Keratinocyte (primary cell): ENCODE data around the gene ASIC1. TPM values are rescaled to one million over a fixed set of nuclear protein-coding genes. Genes with fewer than 3 reads are reported as not detected.

Experiments
- DNase-seq: peaks from one replicate; pipeline ENCODE4 v3.0.0-alpha.2; 2011; ENCODE audit warnings: low read depth, missing footprints, low spot score
- FAIRE-seq: peaks from 2 replicates; lab custom pipeline; 2011; peaks lifted over from hg19 to GRCh38; lab: Jason Lieb, UNC
- H2AFZ ChIP-seq: 2 replicates; pipeline ENCODE4 v1.6.0; 2012; ENCODE audit warnings: low read length, control low read depth, inconsistent platforms; ENCODE audit not compliant: control insufficient read depth
- H3K27ac ChIP-seq: 2 replicates; pipeline ENCODE4 v1.5.1; 2011; ENCODE audit warnings: low read length; ENCODE audit not compliant: control insufficient read depth, insufficient read depth
- H3K27me3 ChIP-seq: 3 replicates; pipeline ENCODE4 v1.6.0; 2011; ENCODE audit warnings: low read length; ENCODE audit not compliant: control insufficient read depth, insufficient read depth; ENCODE audit errors: extremely low read depth
- H3K36me3 ChIP-seq, 2 experiments: 2 replicates in 1 of 2; 3 replicates in 1 of 2; pipeline ENCODE4 v1.5.1; 2011; ENCODE audit warnings: low read length in 2 of 2, mild to moderate bottlenecking in 1 of 2; ENCODE audit not compliant: control insufficient read depth in 2 of 2, insufficient read depth in 2 of 2; ENCODE audit errors: extremely low read depth in 1 of 2
- H3K4me1 ChIP-seq: 3 replicates; pipeline ENCODE4 v1.5.1; 2011; ENCODE audit warnings: low read length; ENCODE audit not compliant: control insufficient read depth, insufficient read depth; ENCODE audit errors: extremely low read depth
- H3K4me2 ChIP-seq: 3 replicates; pipeline ENCODE4 v1.6.0; 2011; ENCODE audit warnings: low read depth, low read length; ENCODE audit not compliant: control insufficient read depth, insufficient read depth; ENCODE audit errors: extremely low read depth
- H3K4me3 ChIP-seq, 3 experiments: fragments of 200-600 bp in 1 of 3; sonication (generic) in 1 of 3; 2 replicates in 2 of 3; 3 replicates in 1 of 3; pipeline ENCODE4 v1.5.1; 2011 to 2016; ENCODE audit warnings: low read length in 3 of 3, mild to moderate bottlenecking in 3 of 3, control low read depth in 2 of 3, inconsistent platforms in 1 of 3, low read depth in 1 of 3, mixed read lengths in 1 of 3, mixed run types in 1 of 3, moderate library complexity in 1 of 3; ENCODE audit not compliant: control insufficient read depth in 2 of 3, insufficient read depth in 2 of 3; ENCODE audit errors: extremely low read depth in 1 of 3
- H3K79me2 ChIP-seq: 2 replicates; pipeline ENCODE4 v1.6.0; 2012; ENCODE audit warnings: low read length; ENCODE audit not compliant: control insufficient read depth, insufficient read depth
- H3K9ac ChIP-seq: 3 replicates; pipeline ENCODE4 v1.6.0; 2011; ENCODE audit warnings: low read length; ENCODE audit not compliant: control insufficient read depth, insufficient read depth; ENCODE audit errors: extremely low read depth
- H3K9me1 ChIP-seq: 3 replicates; pipeline ENCODE4 v1.6.0; 2011; ENCODE audit warnings: low read length; ENCODE audit not compliant: control insufficient read depth, insufficient read depth; ENCODE audit errors: extremely low read depth
- H3K9me3 ChIP-seq: 2 replicates; pipeline ENCODE4 v1.5.1; 2012; ENCODE audit warnings: low read depth, low read length; ENCODE audit not compliant: control insufficient read depth
- H4K20me1 ChIP-seq: 3 replicates; pipeline ENCODE4 v1.6.0; 2011; ENCODE audit warnings: low read length; ENCODE audit not compliant: control insufficient read depth, insufficient read depth; ENCODE audit errors: extremely low read depth
- CTCF ChIP-seq, 3 experiments: IDR thresholded peaks in 1 of 3; conservative IDR thresholded peaks in 1 of 3; optimal IDR thresholded peaks in 1 of 3; 2 replicates in 2 of 3; 3 replicates in 1 of 3; pipeline versions ENCODE3 to v1.5.1; 2011; ENCODE audit warnings: low read length in 3 of 3, mild to moderate bottlenecking in 3 of 3, moderate library complexity in 2 of 3, control low read depth in 1 of 3, inconsistent platforms in 1 of 3; ENCODE audit not compliant: insufficient read depth in 2 of 3; ENCODE audit errors: extremely low read depth in 1 of 3
- EZH2 ChIP-seq: IDR thresholded peaks from one replicate; pipeline ENCODE4 v1.6.1; 2012; ENCODE audit warnings: inconsistent platforms, mild to moderate bottlenecking, low read length, moderate library complexity
- dilution Hi-C: fragments of 300-500 bp; cut with MboI; formaldehyde crosslinking; loops from one replicate; pipeline ENCODE4 v1.7.0; 2020; ENCODE audit warnings: low sequenced_read_pairs; ENCODE audit not compliant: extremely low pct_ligation_motif_present
- polyA plus RNA-seq, 5 experiments: library from polyadenylated mRNA; depleted of rRNA in 3 of 5; stranded (reverse) in 3 of 5; stranded (forward) in 1 of 5; unstranded in 1 of 5; fragments of >200 nt; gene quantifications; 1 replicate in 1 of 5; 2 replicates in 3 of 5; 3 replicates in 1 of 5; pipeline versions ENCODE4 v1.2.1 to v1.2.3, GENCODE V29; 2011 to 2012; ENCODE audit warnings: missing spikeins in 2 of 5, low read depth in 1 of 5, low replicate concordance in 1 of 5

The ASIC1 gene
- polyA plus RNA-seq, 1 donor (not counting 4 experiments of a cell fraction or from before 2014, with no cell fraction given): 5.7 TPM

GRCh38 chr12:50051101-50051806, 6.1 kb upstream of the ASIC1 start:
- Histone ChIP-seq H3K27ac (no peak overlapping the region), H3K4me1 (no peaks in the 10 kb centered on the region), H3K4me3 (no peak overlapping the region), H3K79me2 (no peaks in the 10 kb centered on the region), H3K4me2 (no peak overlapping the region), H3K9me3 (no peaks in the 10 kb centered on the region), H3K9me1 (no peaks in the 10 kb centered on the region), H3K36me3 (no peaks in the 10 kb centered on the region), H4K20me1 (no peaks in the 10 kb centered on the region), H2AFZ (no peak overlapping the region), H3K9ac (no peak overlapping the region), H3K27me3 (peaks cover 16% of the 10 kb centered on the region)
- dilution Hi-C loops: loop anchor here (25.0 kb wide), 1 partner anchor 189 kb away; no protein-coding TSS in a partner anchor
- DNase-seq: no peak
- TF ChIP-seq CTCF (optimal IDR thresholded peaks at IDR 0.05 in 1 of 3, IDR thresholded peaks at IDR 0.05 in 1 of 3, conservative IDR thresholded peaks at IDR 0.05 in 1 of 3; ENCODE audit: extremely low read depth in 1 of 3, insufficient read depth in 2 of 3, low read length in 3 of 3) (no peak), EZH2 (no peak)
- no peak for FAIRE-seq

DNA sequence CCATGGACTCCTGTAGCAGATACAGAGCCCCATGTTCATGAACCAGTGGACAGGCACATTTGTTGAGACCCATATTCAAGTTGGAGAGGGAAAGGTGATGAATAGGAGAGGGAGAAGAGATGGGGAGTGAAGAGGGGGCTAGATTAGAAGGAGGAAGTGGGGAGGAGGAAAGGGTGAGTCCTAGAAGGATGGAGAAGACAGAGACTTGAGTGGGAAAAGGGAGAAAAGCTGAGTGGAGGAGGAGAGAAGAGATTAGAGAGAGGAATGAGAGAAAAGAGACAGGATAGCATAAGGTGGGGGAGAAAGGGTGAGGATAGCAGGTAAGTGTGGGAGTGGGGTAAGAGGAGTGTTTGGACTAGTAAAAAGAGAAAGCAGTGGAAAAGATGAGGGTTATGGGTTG, 4.9 kb upstream of the ASIC1 start:
- Histone ChIP-seq H3K9me3 (no peaks in the 10 kb centered on the region), H3K36me3 (no peaks in the 10 kb centered on the region), H2AFZ (no peak overlapping the region), H3K9me1 (no peaks in the 10 kb centered on the region), H4K20me1 (no peaks in the 10 kb centered on the region), H3K9ac (no peak overlapping the region), H3K27me3 (peaks cover 22% of the 10 kb centered on the region), H3K4me1 (peaks cover 5% of the 10 kb centered on the region), H3K4me2 (no peak overlapping the region), H3K79me2 (no peaks in the 10 kb centered on the region), H3K27ac (no peak overlapping the region), H3K4me3 (no peak overlapping the region)
- no peak for FAIRE-seq
- TF ChIP-seq CTCF (optimal IDR thresholded peaks at IDR 0.05 in 1 of 3, IDR thresholded peaks at IDR 0.05 in 1 of 3, conservative IDR thresholded peaks at IDR 0.05 in 1 of 3; ENCODE audit: extremely low read depth in 1 of 3, insufficient read depth in 2 of 3, low read length in 3 of 3) (no peak), EZH2 (no peak)
- dilution Hi-C loops: loop anchor here (25.0 kb wide), 1 partner anchor 190 kb away; no protein-coding TSS in a partner anchor
- DNase-seq: no peak
